Measurements from ENCODE around the gene COL27A1. TPM values are rescaled to one million over a fixed set of nuclear protein-coding genes. Genes with fewer than 3 reads are reported as not detected.

Gene COL27A1
- total RNA-seq, 1 donor from 2014 or later = 1.3 TPM

GRCh38 chr9:114275246-114276004, 120.1 kb downstream of the COL27A1 start:
- peaks cover 2% of the 10 kb centered on the region for H3K36me3 ChIP-seq (ENCODE audit: control insufficient read depth, insufficient read depth, low read length)
- DNase-seq (ENCODE audit: low read depth) (peak; percentile 52), FAIRE-seq (no peak)
- no peak overlapping the region for H3K4me3 ChIP-seq (ENCODE audit: low read depth, low read length)
- no peak for TF ChIP-seq CTCF (IDR thresholded peaks at IDR 0.05; ENCODE audit: insufficient read depth, low read length, severe bottlenecking)
- H3K27me3 ChIP-seq (ENCODE audit: control insufficient read depth, insufficient read depth, low read length) = no peaks in the 10 kb centered on the region

- TF ChIP-seq CTCF (IDR thresholded peaks at IDR 0.05; ENCODE audit: insufficient read depth, low read length, severe bottlenecking) = no peak
- Histone ChIP-seq H3K36me3 (ENCODE audit: control insufficient read depth, insufficient read depth, low read length) (peaks cover 2% of the 10 kb centered on the region), H3K4me3 (ENCODE audit: low read depth, low read length) (no peak overlapping the region), H3K27me3 (ENCODE audit: control insufficient read depth, insufficient read depth, low read length) (no peaks in the 10 kb centered on the region)
- DNase-seq (ENCODE audit: low read depth) = peak; percentile 99
- FAIRE-seq = peak; percentile 32
These were observed 121.8 kb downstream of the COL27A1 start for GRCh38 chr9:114276908-114277821.

- peaks cover 2% of the 10 kb centered on the region for H3K36me3 ChIP-seq (ENCODE audit: control insufficient read depth, insufficient read depth, low read length)
- H3K27me3 ChIP-seq (ENCODE audit: control insufficient read depth, insufficient read depth, low read length) = no peaks in the 10 kb centered on the region
- TF ChIP-seq CTCF (IDR thresholded peaks at IDR 0.05; ENCODE audit: insufficient read depth, low read length, severe bottlenecking) = no peak
- no peak for DNase-seq (ENCODE audit: low read depth)
- H3K4me3 ChIP-seq (ENCODE audit: low read depth, low read length) = no peak overlapping the region
- FAIRE-seq = no peak
These were observed 123.0 kb downstream of the COL27A1 start for GRCh38 chr9:114278356-114278755.

- Histone ChIP-seq H3K36me3 (ENCODE audit: control insufficient read depth, insufficient read depth, low read length) (peaks cover 2% of the 10 kb centered on the region), H3K4me3 (ENCODE audit: low read depth, low read length) (no peak overlapping the region), H3K27me3 (ENCODE audit: control insufficient read depth, insufficient read depth, low read length) (no peaks in the 10 kb centered on the region)
- DNase-seq (ENCODE audit: low read depth) = peak; percentile 98
- peak; percentile 66 for FAIRE-seq
- peak; percentile 4 for TF ChIP-seq CTCF (IDR thresholded peaks at IDR 0.05; ENCODE audit: insufficient read depth, low read length, severe bottlenecking)
These were observed 123.7 kb downstream of the COL27A1 start for GRCh38 chr9:114278881-114279570.

GRCh38 chr9:114279693-114280092, 124.4 kb downstream of the COL27A1 start:
- no peak overlapping the region for H3K4me3 ChIP-seq (ENCODE audit: low read depth, low read length)
- H3K36me3 ChIP-seq (ENCODE audit: control insufficient read depth, insufficient read depth, low read length) = peaks cover 2% of the 10 kb centered on the region
- no peak for TF ChIP-seq CTCF (IDR thresholded peaks at IDR 0.05; ENCODE audit: insufficient read depth, low read length, severe bottlenecking)
- DNase-seq (ENCODE audit: low read depth) (no peak), FAIRE-seq (no peak)
- no peaks in the 10 kb centered on the region for H3K27me3 ChIP-seq (ENCODE audit: control insufficient read depth, insufficient read depth, low read length)
